ENCODE results near the gene SNED1.

Gene SNED1

DNA sequence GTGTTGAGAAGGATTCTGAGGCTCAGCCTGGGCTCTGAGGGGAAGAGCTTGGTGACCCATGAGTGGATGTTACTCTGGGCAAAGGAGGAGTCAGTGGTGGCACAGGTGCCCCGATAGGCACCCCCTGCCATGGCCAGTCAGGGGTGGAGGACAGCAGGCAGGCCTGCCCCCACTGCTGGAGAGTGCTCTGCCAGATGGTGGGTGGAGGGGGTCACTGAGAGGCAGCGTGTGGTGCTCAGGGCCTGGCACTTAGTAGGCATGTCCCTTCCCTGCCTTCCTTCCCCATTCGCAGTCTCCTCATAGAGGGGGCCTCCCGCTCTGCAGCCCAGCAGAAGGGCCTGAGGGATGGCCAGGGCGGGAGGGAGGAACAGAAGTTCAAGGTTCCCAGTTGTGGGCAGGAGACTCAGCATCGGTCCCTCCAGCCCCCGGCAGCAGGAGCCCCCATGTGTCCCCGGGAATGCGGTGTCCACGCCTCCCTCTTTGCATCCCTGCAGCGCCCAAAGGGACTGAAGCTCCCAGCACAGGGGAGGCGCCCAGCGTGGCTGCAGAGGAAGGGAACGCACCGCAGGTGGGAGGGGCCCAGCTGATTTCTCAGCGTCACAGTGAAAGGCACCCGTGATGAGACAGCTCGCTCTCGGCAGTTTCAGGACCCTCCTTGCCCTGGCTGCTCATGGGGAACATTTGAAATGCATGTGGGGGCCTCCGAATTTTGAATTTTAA is 5.7 kb upstream of the SNED1 start:
- H3K4me2 ChIP-seq (ENCODE audit: low read length): no peak overlapping the region
- no peaks in the 10 kb centered on the region for H3K9me3 ChIP-seq (ENCODE audit: control insufficient read depth, insufficient read depth, low read length)
- H4K20me1 ChIP-seq (ENCODE audit: control insufficient read depth, insufficient read depth, low read depth, low read length): no peaks in the 10 kb centered on the region
- no peaks in the 10 kb centered on the region for H3K9me2 ChIP-seq (replicated peaks; ENCODE audit: control insufficient read depth, low read length)
- H3K4me3 ChIP-seq (ENCODE audit: low read length): no peak overlapping the region
- no peaks in the 10 kb centered on the region for H3F3A ChIP-seq (ENCODE audit: control insufficient read depth, insufficient read depth)
- no peaks in the 10 kb centered on the region for H3K27me3 ChIP-seq (ENCODE audit: control insufficient read depth, low read length)
- no peak overlapping the region for H3K27ac ChIP-seq (ENCODE audit: low read depth, low read length)
- no peaks in the 10 kb centered on the region for H3K79me2 ChIP-seq (ENCODE audit: control insufficient read depth, low read length)
- no peaks in the 10 kb centered on the region for H3K36me3 ChIP-seq (ENCODE audit: control insufficient read depth, low read length)
- TF ChIP-seq, protein P1, sequence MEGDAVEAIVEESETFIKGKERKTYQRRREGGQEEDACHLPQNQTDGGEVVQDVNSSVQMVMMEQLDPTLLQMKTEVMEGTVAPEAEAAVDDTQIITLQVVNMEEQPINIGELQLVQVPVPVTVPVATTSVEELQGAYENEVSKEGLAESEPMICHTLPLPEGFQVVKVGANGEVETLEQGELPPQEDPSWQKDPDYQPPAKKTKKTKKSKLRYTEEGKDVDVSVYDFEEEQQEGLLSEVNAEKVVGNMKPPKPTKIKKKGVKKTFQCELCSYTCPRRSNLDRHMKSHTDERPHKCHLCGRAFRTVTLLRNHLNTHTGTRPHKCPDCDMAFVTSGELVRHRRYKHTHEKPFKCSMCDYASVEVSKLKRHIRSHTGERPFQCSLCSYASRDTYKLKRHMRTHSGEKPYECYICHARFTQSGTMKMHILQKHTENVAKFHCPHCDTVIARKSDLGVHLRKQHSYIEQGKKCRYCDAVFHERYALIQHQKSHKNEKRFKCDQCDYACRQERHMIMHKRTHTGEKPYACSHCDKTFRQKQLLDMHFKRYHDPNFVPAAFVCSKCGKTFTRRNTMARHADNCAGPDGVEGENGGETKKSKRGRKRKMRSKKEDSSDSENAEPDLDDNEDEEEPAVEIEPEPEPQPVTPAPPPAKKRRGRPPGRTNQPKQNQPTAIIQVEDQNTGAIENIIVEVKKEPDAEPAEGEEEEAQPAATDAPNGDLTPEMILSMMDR (IDR thresholded peaks at IDR 0.05; ENCODE audit: low read depth, low read length, poor library complexity, severe bottlenecking): no peak
- TF ChIP-seq EZH2phosphoT487 (IDR thresholded peaks at IDR 0.05; ENCODE audit: borderline replicate concordance, low read length): no peak
- H3K4me1 ChIP-seq (ENCODE audit: control insufficient read depth, low read length): peaks cover 1% of the 10 kb centered on the region

DNA sequence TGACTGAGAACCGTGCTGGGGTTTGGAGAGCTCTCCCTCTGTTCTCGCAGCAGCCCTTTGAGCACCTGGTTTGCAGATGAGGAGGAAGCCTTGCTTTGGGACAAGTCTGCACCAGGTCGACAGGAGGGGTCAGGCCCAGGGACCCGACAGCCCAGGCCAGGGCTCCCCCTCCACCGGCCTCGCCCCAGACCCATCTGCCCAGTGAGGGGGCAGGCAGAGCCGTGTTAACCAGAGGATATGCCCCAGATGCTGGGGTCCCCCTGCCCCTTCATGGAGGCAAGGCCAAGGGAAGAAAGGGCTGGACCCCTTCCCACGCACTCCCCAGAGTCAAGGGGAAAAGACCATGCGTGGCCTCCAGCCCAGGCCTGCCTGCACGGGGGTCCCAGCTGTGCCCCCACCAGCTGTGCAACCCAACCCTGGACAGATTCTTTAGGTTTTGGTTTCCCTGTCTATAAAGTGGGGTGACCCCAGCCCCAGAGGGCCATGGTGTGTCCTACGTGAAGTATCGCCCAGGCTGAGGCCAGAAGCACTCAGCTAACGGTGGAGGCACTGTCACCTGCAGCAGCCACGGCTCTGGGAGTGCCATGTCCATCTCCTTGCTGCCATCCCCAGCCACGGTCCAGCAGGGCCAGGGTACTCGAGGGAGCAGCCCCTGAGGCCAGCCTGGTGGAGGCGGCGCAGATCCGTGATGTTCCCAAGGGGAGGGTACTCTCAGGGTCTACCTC is 4.8 kb upstream of the SNED1 start:
- Histone ChIP-seq H3K36me3 (ENCODE audit: control insufficient read depth, low read length) (no peaks in the 10 kb centered on the region), H3K4me2 (ENCODE audit: low read length) (no peak overlapping the region), H3K79me2 (ENCODE audit: control insufficient read depth, low read length) (no peaks in the 10 kb centered on the region), H3K4me3 (ENCODE audit: low read length) (no peak overlapping the region), H3F3A (ENCODE audit: control insufficient read depth, insufficient read depth) (no peaks in the 10 kb centered on the region), H3K27ac (ENCODE audit: low read depth, low read length) (no peak overlapping the region), H3K9me3 (ENCODE audit: control insufficient read depth, insufficient read depth, low read length) (no peaks in the 10 kb centered on the region), H3K9me2 (replicated peaks; ENCODE audit: control insufficient read depth, low read length) (no peaks in the 10 kb centered on the region), H4K20me1 (ENCODE audit: control insufficient read depth, insufficient read depth, low read depth, low read length) (no peaks in the 10 kb centered on the region), H3K4me1 (ENCODE audit: control insufficient read depth, low read length) (no peaks in the 10 kb centered on the region), H3K27me3 (ENCODE audit: control insufficient read depth, low read length) (no peaks in the 10 kb centered on the region)
- no peak for TF ChIP-seq EZH2phosphoT487 (IDR thresholded peaks at IDR 0.05; ENCODE audit: borderline replicate concordance, low read length)
- TF ChIP-seq, protein P1 (IDR thresholded peaks at IDR 0.05; ENCODE audit: low read depth, low read length, poor library complexity, severe bottlenecking): no peak

DNA sequence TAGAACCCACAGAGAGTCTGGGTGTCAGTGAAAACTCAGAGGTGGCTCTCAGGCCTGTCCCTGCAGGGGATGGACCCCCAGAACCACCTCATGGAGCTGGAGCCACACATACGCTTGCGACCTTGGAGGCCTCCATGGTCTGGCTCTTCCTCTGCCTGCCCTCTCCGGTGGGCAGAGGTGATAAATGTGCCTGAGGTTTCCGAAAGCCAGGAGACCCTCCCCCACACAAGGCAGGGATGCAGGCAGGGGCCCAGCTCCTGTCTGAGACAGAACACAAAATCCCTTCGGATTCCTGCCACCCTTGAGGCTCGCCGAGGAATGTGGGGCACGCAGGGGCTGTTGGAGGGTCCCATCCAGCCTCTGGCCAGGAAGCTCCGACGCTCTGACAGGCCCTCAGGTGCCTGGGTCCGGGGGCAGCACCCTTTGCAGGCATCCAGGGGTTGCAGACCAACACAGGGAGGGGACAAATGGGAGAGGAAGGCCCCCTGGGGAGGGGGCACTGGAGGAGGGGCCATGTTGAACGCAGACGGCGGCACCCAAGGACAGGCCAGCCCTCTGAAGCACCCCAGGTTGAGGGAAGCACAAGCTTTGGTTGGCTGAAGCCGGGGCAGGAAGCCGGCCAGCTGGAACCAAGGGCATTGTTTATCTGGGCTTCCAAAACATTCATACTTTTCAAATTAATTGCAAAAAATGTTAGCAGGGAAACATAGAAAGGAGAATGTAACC is 4.1 kb upstream of the SNED1 start:
- H3K4me2 ChIP-seq (ENCODE audit: low read length): no peak overlapping the region
- no peaks in the 10 kb centered on the region for H3K9me3 ChIP-seq (ENCODE audit: control insufficient read depth, insufficient read depth, low read length)
- no peaks in the 10 kb centered on the region for H3K4me1 ChIP-seq (ENCODE audit: control insufficient read depth, low read length)
- no peaks in the 10 kb centered on the region for H3F3A ChIP-seq (ENCODE audit: control insufficient read depth, insufficient read depth)
- H4K20me1 ChIP-seq (ENCODE audit: control insufficient read depth, insufficient read depth, low read depth, low read length): no peaks in the 10 kb centered on the region
- H3K79me2 ChIP-seq (ENCODE audit: control insufficient read depth, low read length): no peaks in the 10 kb centered on the region
- no peak overlapping the region for H3K27ac ChIP-seq (ENCODE audit: low read depth, low read length)
- TF ChIP-seq, protein P1 (IDR thresholded peaks at IDR 0.05; ENCODE audit: low read depth, low read length, poor library complexity, severe bottlenecking): no peak
- no peak for TF ChIP-seq EZH2phosphoT487 (IDR thresholded peaks at IDR 0.05; ENCODE audit: borderline replicate concordance, low read length)
- no peaks in the 10 kb centered on the region for H3K27me3 ChIP-seq (ENCODE audit: control insufficient read depth, low read length)
- no peaks in the 10 kb centered on the region for H3K9me2 ChIP-seq (replicated peaks; ENCODE audit: control insufficient read depth, low read length)
- H3K36me3 ChIP-seq (ENCODE audit: control insufficient read depth, low read length): no peaks in the 10 kb centered on the region
- no peak overlapping the region for H3K4me3 ChIP-seq (ENCODE audit: low read length)

Measured in DOHH2 (cell line).